Fibroblast of lung (primary cell): ENCODE data around the gene SP7. TPM values are rescaled to one million over a fixed set of nuclear protein-coding genes. Genes with fewer than 3 reads are reported as not detected.
"Not testable (repeated sequence)": the region's sequence is repeated elsewhere in the genome, so short reads cannot be mapped to it uniquely, and the experiment has no call there.

Experiments
- DNase-seq, 2 donors: peaks; one replicate each; pipeline versions ENCODE4 v3.0.0 to v3.0.0-alpha.2; 2010; ENCODE audit warnings: low read depth in 2 of 2
- H2AFZ ChIP-seq: 2 replicates; pipeline ENCODE4 v1.5.1; 2012; ENCODE audit warnings: low read length, control low read depth, inconsistent platforms
- H3K27ac ChIP-seq: 2 replicates; pipeline ENCODE4 v1.5.1; 2011; ENCODE audit warnings: low read length, control low read depth; ENCODE audit not compliant: insufficient read depth
- H3K27me3 ChIP-seq: 2 replicates; pipeline ENCODE4 v1.5.1; 2011; ENCODE audit warnings: mild to moderate bottlenecking, low read length; ENCODE audit not compliant: control insufficient read depth, insufficient read depth
- H3K36me3 ChIP-seq: 2 replicates; pipeline ENCODE4 v1.5.1; 2011; ENCODE audit warnings: low read length; ENCODE audit not compliant: control insufficient read depth, insufficient read depth
- H3K4me1 ChIP-seq: 2 replicates; pipeline ENCODE4 v1.5.1; 2011; ENCODE audit warnings: low read length; ENCODE audit not compliant: control insufficient read depth, insufficient read depth; ENCODE audit errors: extremely low read depth
- H3K4me2 ChIP-seq: 2 replicates; pipeline ENCODE4 v1.5.1; 2011; ENCODE audit warnings: low read length, control low read depth; ENCODE audit not compliant: insufficient read depth; ENCODE audit errors: extremely low read depth
- H3K4me3 ChIP-seq, 4 experiments: fragments of 200-600 bp in 1 of 4; sonication (generic) in 1 of 4; replicated peaks in 1 of 4; 2 replicates each; pipeline ENCODE4 v1.5.1; 2011 to 2016; ENCODE audit warnings: low read length in 4 of 4, low read depth in 3 of 4, mild to moderate bottlenecking in 3 of 4, control low read depth in 2 of 4, inconsistent platforms in 1 of 4, mixed read lengths in 1 of 4; ENCODE audit not compliant: insufficient read depth in 1 of 4; ENCODE audit errors: control extremely low read depth in 1 of 4
- H3K79me2 ChIP-seq: 2 replicates; pipeline ENCODE4 v1.5.1; 2012; ENCODE audit warnings: mild to moderate bottlenecking, low read length, inconsistent platforms; ENCODE audit not compliant: control insufficient read depth, insufficient read depth
- H3K9ac ChIP-seq: 2 replicates; pipeline ENCODE4 v1.5.1; 2011; ENCODE audit warnings: mild to moderate bottlenecking, low read length, control low read depth; ENCODE audit not compliant: insufficient read depth
- H3K9me3 ChIP-seq: 2 replicates; pipeline ENCODE4 v1.5.1; 2012; ENCODE audit warnings: low read depth, low read length; ENCODE audit not compliant: control insufficient read depth, insufficient read depth
- H4K20me1 ChIP-seq: 2 replicates; pipeline ENCODE4 v1.5.1; 2011; ENCODE audit warnings: low read length; ENCODE audit not compliant: control insufficient read depth, insufficient read depth; ENCODE audit errors: extremely low read depth
- EZH2 ChIP-seq: IDR thresholded peaks from 2 replicates; pipeline ENCODE4 v1.5.1; 2012; ENCODE audit warnings: low read length, control low read depth, mild to moderate bottlenecking; ENCODE audit errors: missing control alignments
- polyA plus RNA-seq, 2 donors: library from polyadenylated mRNA; depleted of rRNA in 1 of 2; stranded (reverse) in 1 of 2; unstranded in 1 of 2; fragments of >200 nt; gene quantifications; 2 replicates each; pipeline ENCODE4 v1.2.1, GENCODE V29; 2011 to 2012; ENCODE audit warnings: missing spikeins in 1 of 2
- total RNA-seq: library from RNA; depleted of rRNA; stranded (reverse); fragments of >200 nt; gene quantifications from 2 replicates; pipeline ENCODE4 v1.2.1, GENCODE V29; 2014
- TF ChIP-seq, protein P1 (sequence below), 2 donors: IDR thresholded peaks in 1 of 2; conservative IDR thresholded peaks in 1 of 2; 1 replicate in 1 of 2; 2 replicates in 1 of 2; pipeline ENCODE4 v1.5.1; 2011 to 2012; ENCODE audit warnings: low read length in 2 of 2, control low read depth in 1 of 2, inconsistent platforms in 1 of 2, low read depth in 1 of 2, mild to moderate bottlenecking in 1 of 2

The SP7 gene
- total and polyA plus RNA-seq, 2 donors (not counting 1 experiment from before 2014, with no cell fraction given): not detected

DNA sequence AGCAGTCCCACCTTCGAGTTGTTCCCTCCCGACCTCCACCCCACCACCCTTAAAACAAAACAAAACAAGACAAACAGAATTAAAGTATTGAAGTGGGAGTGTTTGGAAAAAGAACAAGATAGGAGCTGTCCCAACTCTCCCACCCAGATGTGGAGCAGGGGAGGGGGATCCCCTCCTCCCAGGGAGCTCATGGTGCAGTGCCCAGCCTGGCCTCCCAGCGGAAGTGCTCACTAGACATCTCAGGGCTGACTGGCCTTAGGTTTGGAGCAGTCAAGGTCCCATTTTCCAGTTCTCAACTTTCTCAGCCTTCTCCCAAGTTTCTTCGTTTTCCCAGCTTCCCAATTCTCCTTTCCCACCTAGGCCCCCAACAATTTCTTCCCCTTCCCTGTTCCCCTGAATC, 2.9 kb downstream of the SP7 start:
- H3K27me3 ChIP-seq: peaks cover 64% of the 10 kb centered on the region
- no peak overlapping the region for H3K4me2 ChIP-seq
- H4K20me1 ChIP-seq: no peaks in the 10 kb centered on the region

DNA sequence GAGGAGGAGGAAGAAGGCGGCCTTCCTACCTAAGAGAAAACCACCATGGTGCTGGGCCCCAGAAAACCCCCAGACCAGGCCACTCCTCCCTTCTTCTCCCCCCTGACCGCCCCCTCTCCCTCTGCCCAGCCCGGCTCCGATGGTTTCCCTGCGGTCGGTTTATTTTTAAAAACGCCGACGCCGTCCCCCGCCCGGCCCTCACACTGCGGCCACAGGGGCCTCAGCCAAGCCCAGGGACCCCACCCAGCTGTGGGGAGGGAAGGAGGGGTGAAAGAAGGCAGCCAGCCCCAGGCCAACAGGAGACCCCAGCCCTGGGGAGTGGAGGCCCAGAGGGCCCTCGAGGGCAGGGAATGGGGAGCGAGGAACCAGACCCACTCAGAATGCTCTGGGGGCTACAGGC, 3.4 kb downstream of the SP7 start:
- no peak overlapping the region for H2AFZ ChIP-seq
- no peaks in the 10 kb centered on the region for H3K79me2 ChIP-seq
- DNase-seq: no peak
- no peak overlapping the region for H3K9ac ChIP-seq
- no peak overlapping the region for H3K4me2 ChIP-seq
- no peaks in the 10 kb centered on the region for H3K4me1 ChIP-seq
- H3K36me3 ChIP-seq: no peaks in the 10 kb centered on the region
- H3K27ac ChIP-seq: no peak overlapping the region
- no peak overlapping the region for H3K4me3 ChIP-seq
- no peaks in the 10 kb centered on the region for H4K20me1 ChIP-seq
- TF ChIP-seq, protein P1, sequence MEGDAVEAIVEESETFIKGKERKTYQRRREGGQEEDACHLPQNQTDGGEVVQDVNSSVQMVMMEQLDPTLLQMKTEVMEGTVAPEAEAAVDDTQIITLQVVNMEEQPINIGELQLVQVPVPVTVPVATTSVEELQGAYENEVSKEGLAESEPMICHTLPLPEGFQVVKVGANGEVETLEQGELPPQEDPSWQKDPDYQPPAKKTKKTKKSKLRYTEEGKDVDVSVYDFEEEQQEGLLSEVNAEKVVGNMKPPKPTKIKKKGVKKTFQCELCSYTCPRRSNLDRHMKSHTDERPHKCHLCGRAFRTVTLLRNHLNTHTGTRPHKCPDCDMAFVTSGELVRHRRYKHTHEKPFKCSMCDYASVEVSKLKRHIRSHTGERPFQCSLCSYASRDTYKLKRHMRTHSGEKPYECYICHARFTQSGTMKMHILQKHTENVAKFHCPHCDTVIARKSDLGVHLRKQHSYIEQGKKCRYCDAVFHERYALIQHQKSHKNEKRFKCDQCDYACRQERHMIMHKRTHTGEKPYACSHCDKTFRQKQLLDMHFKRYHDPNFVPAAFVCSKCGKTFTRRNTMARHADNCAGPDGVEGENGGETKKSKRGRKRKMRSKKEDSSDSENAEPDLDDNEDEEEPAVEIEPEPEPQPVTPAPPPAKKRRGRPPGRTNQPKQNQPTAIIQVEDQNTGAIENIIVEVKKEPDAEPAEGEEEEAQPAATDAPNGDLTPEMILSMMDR (conservative IDR thresholded peaks at IDR 0.05 in 1 of 2, IDR thresholded peaks at IDR 0.05 in 1 of 2; ENCODE audit: low read depth in 1 of 2, low read length in 2 of 2): no peak
- TF ChIP-seq EZH2: no peak
- H3K27me3 ChIP-seq: peaks cover 63% of the 10 kb centered on the region
- H3K9me3 ChIP-seq: no peaks in the 10 kb centered on the region

More for the DNA sequence above, 2.9 kb downstream of the SP7 start:
- Histone ChIP-seq H3K4me1 (no peaks in the 10 kb centered on the region), H2AFZ (no peak overlapping the region), H3K9me3 (no peaks in the 10 kb centered on the region), H3K79me2 (no peaks in the 10 kb centered on the region), H3K4me3 (no peak overlapping the region), H3K9ac (no peak overlapping the region), H3K36me3 (no peaks in the 10 kb centered on the region), H3K27ac (no peak overlapping the region)
- TF ChIP-seq EZH2: no peak
- TF ChIP-seq, protein P1 (conservative IDR thresholded peaks at IDR 0.05 in 1 of 2, IDR thresholded peaks at IDR 0.05 in 1 of 2; ENCODE audit: low read depth in 1 of 2, low read length in 2 of 2): no peak
- DNase-seq: no peak

DNA sequence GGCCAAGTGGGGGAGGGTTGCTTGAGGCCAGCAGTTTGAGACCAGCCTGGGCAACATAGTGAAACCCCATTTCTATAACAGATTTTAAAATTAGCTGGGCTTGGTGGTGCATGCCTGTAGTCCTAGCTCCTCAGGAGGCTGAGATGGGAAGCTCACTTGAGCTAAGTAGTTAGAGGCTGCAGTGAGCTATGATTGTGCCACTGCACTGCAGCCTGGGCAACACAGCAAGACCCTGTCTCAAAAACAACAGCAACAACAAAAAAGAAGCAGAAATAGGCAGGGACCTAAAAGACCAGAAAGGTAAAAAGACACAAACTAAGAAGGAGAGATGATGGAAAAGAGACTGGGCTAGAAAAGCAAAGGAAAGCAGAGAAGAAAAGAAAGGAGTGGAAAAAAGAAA, 3.8 kb downstream of the SP7 start:
- not testable (repeated sequence) for H3K9me3 ChIP-seq, H3K4me2 ChIP-seq, H3K9ac ChIP-seq, H4K20me1 ChIP-seq, H3K4me1 ChIP-seq, H2AFZ ChIP-seq, DNase-seq, H3K4me3 ChIP-seq, H3K36me3 ChIP-seq, H3K79me2 ChIP-seq, H3K27ac ChIP-seq
- H3K27me3 ChIP-seq: peaks cover 60% of the 10 kb centered on the region
